Hematopoietic multipotent progenitor cell treated with erythropoietin and hydrocortisone succinate and interleukin-3 and kit ligand, for 8 days (in vitro differentiated cells): ENCODE data around the gene FAM98C.
"Not testable (repeated sequence)": the region's sequence is repeated elsewhere in the genome, so short reads cannot be mapped to it uniquely, and the experiment has no call there.

ENCODE experiments used
- DNase-seq: peaks from one replicate; pipeline ENCODE4 v3.0.0-alpha.2; 2015

Gene FAM98C

DNA sequence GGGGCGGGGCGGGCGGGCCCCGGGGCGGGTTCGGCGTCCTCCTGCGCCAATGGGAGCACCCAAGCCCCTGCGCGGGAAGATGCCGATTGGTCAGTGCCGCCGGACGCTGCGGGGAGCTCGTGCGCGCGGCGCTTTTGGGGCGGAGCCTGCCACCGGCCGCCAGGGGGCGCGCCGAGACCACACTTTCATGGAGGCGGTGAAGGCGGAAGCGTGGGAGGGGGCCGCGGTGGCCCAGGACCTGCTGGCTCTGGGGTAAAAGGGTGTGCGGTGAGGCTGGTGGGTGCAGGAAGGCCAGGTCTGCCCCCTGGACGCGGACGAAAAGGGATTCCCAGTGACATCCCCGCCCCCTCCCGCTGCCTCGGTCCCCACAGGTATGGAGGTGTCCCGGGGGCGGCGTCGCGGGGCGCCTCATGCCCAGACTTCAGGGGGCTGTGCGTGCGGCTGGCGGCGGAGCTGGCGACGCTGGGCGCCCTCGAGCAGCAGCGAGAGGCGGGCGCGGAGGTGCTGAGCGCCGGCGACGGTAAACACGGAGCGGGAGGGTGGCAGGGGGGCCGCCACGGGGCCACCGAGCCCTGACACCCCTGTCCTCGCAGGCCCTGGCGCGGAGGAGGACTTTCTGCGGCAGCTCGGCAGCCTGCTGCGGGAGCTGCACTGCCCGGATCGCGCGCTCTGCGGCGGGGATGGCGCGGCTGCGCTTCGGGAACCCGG is at the start of gene FAM98C:
Gene FAM98C (plus strand): TSS at position 127 of the 708 bp plus-strand sequence. CDS start 61 bp downstream, at position 188.
- peak; percentile 95 for DNase-seq

DNA sequence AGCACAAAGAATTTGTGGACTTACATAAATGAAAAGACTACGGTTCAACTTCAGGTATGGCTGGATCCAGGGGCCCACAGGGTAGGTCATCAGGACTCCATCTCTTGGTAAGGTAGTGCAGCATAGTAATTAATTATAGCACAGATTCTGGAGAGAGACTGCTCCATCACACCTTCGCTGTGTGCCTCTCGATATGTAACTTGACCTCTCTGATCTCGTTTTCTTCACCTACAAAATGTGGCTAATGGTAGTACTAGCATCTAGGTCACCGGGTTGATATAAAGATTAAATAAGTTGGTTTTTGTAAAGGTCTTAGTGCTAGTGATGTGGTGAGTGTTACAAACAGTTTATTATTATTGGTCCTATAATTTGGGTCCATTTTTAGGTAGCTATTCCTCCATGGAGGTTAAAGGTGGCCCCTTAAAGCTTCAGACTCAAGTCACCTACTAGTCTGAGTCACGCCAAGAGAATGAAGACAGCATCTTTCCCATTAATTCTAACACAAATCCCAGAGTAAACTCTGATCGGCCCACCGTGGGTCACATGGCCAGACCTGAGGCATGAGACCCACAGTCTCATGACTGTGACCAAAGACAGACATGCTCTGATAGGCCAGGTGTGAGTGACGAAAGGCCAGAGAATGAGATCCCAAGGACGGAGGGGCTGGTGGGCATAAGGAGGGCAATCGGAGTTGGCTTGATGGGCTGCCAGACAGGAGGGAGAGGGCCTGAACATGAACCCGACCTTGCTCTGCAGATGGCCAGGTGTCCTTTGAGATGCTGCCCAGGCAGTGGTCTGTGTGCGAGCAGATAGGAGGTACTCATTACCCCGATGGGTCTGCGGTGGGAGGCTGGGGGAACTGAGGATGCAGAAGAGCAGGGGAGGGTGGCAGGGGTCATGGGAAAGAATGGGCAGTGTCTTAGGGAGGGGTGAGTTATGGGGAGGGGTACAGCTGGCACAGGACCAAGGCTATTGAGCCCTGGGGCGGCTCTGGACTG is 46.9 kb upstream of the FAM98C start:
- no peak for DNase-seq

DNA sequence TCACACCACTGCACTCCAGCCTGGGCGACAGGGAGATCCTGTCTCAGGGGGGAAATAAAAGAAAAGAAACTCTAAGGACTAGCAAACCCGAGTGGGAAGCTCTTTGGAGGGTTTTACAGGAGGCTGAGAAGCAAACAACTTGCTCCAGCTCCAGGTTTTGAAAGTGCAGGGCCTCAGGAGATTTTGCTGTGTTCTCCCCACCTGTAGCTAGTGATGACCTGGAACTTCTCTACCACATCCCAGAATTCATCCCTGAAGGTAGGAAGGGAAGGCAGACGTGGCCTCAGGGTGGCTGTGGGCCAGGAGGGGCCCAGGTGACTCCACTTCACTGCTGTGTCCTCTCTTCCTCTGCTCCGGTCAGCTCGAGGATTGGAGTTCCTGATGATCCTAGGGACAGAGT is 44.8 kb upstream of the FAM98C start:
- no peak for DNase-seq

DNA sequence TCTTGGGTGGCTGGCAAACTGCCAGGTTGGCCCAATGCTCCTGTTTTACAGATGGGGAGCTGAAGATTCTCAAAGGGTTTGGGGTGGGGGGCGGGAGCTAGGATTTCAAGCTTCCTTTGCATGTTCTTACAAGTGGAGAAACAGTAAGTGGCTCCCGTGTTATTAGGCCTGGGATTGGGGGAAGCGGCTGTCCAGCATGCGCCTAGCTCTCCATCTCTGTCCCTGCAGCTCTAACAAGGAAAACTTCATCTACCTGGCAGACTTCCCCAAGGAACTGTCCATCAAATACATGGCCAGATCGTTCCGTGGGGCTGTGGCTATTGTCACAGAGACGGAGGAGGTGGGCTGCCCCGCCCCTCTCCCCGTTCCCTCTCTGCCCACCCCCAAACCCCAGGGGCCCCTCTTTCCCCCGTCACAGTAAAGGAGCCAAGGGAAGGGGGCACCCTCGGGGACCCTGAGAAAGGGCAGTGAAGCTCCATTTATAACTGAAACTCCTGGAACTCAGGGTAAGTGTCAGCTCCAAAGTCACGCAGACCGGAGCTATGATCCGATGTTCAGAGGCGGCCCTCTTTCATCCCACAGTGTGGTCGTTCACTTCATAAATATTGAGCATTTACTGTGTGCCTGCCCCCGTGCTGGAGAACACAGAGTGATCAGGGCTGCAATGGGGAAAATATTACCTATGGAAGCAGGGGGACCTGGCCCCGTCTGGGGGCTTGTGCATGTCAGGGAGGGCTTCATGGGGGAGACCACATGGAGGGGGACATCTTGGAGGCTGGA is 43.5 kb upstream of the FAM98C start:
- no peak for DNase-seq

DNA sequence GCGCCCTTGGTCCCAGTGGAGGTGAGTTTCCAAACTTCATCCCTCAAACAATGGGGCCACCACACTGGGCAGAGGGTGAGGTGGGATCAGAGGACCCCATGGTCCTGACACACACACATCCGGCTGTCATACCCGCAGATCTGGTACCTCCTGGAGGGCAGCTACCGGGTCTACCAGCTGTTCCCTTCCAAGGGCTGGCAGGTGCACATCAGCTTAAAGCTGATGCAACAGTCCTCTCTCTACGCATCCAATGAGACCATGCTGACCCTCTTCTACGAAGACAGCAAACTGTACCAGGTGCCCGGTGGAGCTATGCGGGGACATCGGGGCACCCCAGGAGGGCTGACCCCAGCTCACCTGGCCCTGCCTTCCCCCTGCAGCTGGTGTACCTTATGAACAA is 42.5 kb upstream of the FAM98C start:
- DNase-seq: no peak

DNA sequence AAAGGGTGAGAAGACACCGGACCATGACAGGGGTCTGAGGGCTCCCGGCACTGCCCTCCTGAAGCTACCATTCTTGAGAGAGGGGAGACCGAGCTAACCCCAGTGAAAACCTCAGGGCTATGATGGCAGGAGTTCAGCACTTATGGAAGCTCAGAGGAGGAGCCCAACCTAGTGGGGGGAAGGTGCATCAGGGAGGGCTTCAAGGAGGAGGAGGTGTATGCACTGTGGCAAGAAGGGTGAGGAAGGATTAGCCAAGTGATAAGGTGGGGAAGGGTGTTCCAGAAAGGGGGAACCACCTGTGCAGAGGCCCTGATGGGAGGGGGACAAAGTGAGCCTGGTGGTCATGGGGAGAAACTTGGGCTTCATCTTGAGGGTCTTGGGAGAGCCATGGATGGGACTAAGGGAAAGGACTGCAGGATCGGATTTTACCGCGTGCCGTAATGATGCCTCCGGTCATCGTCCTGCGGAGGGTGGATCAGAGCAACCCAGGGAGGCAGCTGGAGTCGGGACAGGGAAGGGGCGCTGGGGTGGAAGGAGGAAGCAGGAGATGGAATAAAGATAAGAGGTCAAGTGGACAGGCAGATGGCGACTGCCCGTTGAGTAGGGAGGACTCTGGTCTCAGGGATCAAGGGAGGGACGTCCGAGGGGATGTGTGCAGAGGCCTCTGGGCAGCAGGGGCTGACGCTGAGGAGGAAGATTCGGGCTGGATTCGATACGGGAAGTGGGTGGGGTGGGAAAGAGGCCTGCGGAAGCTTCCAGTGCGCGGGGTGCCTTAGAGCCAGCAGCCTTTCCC is 41.9 kb upstream of the FAM98C start:
- no peak for DNase-seq

DNA sequence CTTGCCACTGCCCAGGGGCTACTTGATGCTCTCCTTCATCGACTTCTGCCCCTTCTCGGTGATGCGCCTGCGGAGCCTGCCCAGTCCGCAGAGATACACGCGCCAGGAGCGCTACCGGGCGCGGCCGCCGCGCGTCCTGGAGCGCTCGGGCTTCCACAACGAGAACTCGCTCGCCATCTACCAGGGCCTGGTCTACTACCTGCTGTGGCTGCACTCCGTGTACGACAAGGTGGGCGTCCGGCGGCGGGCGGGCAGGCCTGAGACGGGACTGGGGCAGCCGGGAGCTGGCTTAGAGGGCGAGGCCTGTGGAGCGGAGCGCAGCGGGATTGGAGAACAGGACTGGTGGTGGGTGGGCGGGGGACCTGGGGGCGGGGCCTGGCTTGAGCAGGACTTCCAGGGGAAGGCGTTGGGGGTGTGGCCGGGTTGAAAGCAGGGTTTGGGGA is 41.2 kb upstream of the FAM98C start:
- peak; percentile 72 for DNase-seq

DNA sequence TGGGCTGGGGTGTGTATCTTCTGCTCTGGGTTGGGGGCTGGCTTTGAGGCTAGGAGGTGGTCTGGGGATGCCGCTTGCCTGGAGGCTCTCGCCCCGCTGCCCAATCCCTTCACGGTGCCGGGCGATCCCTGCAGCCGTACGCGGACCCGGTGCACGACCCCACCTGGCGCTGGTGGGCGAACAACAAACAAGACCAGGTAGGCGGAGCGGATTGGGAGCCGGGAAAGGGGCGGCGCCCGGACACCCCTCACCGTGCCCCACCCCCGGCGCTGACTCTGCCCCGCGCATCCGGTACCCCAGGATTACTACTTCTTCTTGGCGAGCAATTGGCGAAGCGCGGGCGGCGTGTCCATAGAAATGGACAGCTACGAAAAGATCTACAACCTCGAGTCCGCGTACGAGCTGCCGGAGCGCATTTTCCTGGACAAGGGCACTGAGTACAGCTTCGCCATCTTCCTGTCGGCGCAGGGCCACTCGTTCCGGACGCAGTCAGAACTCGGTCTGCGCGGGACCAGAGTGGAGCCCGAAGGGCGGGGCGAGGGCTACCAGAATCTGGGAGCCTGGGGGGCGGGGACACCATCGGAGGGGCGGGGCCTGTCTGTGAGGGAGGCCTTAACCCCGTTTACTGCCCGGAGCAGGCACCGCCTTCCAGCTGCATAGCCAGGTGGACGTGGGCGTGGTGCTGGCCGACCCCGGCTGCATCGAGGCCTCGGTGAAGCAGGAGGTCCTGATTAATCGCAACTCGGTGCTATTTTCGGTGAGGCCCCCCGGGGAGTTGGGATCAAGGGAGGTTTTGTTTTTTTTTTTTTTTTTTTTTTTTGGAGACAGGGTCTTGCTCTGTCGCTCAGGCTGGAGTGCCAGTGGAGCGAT is 40.6 kb upstream of the FAM98C start:
- peak; percentile 79 for DNase-seq

DNA sequence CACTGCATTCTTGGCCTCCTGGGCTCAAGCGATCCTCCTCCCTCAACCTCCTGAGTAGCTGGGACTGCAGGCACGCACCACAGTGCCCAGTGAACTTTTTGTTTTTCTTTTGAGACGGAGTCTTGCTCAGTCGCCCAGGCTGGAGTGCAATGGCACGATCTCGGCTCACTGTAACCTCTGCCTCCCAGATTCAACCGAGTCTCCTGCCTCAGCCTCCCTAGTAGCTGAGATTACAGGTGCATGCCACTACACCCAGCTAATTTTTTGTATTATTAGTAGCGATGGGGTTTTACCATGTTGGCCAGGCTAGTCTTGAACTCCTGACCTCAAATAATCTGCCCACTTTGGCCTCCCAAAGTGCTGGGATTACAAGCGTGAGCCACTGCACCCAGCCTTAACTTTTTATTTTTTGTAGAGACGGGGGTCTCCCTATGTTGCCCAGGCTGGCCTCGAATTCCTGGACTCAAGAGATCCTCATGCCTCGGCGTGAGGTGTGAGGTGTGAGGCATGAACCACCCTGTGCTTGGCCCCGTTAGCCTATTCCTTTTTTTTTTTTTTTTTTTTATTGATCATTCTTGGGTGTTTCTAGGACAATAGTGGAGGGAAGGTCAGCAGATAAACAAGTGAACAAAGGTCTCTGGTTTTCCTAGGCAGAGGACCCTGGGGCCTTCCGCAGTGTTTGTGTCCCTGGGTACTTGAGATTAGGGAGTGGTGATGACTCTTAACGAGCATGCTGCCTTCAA is 39.8 kb upstream of the FAM98C start:
- DNase-seq: not testable (repeated sequence)

DNA sequence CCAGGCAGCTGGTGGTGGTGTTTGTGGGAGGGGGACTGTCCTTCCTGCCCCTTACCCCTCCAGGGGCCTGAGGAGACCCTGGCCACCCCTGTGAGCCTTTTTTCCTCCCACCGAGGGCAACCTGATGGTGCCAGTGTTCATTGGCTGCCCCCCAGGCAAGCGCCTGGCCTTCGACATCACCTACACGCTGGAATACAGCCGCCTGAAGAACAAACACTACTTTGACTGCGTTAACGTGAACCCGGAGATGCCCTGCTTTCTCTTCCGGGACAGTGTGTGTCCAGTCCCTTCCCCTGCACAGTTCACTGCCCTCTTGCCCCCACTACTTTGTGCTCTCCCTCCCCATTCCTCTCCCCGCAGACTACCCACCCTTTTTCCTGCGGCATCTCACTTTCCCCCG is 35.9 kb upstream of the FAM98C start:
- DNase-seq: no peak

DNA sequence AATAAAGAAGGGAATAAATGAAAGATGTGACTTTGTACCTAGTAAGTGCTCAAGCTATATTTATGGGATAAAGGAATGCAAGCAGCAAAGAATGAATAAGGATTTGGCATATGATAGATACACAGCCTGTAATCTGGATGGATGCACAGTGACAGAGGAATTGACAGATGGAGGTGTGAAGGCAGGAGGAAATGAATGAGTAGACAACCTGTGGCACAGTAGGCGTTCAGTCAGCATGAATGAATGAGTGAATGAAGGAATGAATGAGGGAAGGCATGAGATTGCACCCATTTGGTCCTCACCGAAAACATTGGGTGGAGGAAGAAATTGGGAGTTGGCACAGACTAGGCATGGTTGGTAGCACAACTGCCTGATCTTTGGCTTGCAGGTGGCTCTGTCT is 33.3 kb upstream of the FAM98C start:
- no peak for DNase-seq

DNA sequence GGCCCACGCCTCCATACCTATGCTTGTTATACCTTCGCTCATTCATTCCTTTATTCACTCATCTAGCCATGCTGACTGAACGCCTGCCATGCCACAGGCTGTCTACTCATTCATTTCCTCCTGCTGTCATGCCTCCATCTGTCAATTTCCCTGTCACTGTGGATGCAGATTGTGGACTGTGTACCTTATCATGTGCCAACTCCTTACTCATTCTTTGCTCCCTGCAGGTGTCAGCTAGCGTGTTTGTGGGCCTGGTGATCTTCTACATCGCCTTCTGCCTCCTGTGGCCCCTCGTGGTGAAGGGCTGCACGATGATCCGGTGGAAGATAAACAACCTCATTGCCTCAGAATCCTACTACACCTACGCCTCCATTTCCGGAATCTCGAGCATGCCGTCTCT is 32.6 kb upstream of the FAM98C start:
- no peak for DNase-seq

DNA sequence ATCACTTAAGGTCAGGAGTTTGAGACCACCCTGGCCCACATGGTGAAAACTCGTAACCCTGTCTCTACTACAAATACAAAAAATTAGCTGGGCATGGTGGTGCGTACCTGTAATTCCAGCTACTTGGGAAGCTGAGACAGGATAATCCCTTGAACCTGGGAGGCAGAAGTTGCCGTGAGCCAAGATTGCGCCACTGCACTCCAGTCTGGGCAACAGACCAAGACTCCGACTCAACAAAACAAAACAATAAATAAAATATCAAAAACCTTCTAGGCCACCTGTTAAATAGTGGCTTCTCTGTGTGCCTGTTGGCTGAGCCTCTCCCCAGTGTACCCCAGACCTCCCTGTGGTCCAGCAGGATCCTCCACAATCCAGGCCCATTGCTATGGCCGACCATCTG is 31.8 kb upstream of the FAM98C start:
- no peak for DNase-seq

DNA sequence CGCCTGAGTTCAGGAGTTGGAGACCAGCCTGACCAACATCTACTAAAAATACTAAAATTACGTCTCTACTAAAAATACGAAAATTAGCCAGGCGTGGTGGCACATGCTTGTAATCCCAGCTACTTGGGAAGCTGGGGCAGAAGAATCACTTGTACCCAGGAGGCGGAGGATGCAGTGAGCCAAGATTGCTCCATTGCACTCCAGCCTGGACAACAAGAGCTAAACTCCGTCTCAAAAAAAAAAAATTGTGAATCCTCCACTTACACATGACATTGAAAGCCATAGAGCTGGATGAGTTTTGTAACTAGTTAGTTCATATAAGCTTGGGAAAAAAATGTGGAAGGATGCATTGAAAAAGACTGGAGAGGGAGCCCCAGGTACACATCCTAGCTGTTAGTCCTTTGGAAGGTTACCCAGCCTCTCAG is 29.0 kb upstream of the FAM98C start:
- no peak for DNase-seq

DNA sequence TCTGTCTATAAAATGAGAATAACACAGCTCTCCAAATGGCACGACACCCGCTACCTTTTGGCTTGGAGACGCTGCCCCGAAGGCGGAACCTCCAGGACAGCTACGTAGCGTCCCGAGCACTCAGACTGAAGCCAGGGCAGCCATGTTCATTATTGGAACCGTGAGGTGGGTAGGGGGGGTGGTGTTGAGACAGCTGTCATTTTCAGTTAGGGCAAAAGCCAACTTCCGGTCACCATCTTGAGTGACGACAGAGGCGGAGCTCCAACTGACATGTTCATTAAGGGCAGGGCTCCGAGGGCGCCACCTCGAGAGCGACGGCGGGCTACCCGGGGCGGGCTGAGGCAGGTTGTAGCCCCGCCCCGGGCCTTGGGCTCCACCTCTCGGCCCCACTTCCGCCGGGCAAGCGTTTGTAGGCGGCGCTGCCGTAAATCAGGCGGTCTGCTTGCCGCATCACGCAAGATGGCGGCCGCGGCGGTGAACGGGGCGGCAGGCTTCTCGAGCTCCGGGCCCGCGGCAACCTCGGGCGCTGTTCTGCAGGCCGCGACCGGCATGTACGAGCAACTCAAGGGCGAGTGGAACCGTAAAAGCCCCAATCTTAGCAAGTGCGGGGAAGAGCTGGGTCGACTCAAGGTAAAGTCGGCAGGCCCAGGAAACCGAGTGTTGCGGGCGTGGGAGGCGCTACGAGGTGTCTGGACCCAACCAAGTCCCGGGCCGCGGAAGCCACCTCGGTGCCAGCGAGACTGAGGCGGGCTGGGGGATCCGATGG is 28.4 kb upstream of the FAM98C start, which contains the start of gene PSMD8:
Gene PSMD8 (plus strand): TSS at position 240 of the 766 bp plus-strand sequence. CDS start 31 bp downstream, at position 271.
- DNase-seq: peak; percentile 100

DNA sequence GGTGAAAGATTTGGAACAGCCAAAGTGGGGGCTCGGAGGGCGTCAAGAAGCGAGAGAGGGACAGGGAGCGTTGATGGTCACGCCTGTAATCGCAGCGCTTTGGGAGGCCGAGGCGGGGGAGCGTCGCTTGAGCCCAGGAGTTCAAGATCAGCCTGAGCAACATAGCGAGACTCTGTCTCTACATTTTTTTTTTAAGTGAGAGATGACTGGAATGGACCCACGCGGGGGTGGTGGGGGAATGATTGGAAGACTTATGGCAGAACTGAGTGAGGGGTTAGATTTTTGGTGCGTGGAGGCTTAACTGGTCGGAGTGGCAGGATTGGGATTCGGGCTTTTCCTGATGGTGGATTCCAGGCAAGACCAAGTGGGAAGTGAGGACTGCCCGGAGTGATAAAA is 27.8 kb upstream of the FAM98C start:
- DNase-seq: no peak

DNA sequence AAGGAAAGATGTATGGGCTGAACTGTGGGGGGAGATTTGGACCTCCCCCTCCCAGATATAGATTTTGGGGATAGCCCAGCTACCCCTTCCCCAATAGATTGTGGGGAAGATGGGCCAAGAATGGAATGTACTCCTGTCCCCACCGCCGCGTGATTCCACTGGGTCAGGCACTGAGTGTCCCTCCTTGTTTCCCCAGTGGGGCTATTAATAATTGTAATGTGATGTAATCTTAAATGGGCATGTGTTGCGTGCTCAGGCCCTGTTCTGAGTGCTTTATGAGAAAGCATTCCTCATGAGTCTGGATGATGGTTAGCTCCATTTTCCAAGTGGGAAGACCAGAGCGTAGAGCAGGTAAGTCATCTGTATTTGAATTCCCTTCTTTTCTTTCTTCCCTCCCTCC is 27.1 kb upstream of the FAM98C start:
- no peak for DNase-seq

DNA sequence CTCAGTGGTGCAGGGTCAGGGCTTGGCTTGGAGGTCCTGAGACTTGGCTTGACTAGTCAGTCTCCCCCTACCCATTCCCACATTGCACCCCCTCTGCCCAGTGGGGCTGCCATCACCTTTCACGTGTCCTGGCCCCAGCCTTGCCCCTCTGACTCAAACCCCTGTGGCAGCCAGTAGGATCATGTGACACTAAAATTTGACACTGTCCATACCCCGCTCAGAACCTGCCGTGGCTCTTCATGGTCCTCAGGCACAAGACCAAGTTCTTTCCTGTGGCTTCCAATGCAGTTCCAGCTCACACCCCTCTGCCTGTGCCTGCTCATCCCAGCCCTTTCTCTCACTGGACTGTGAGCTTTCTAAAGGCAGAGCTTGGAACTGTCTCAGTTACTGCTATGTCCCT is 26.3 kb upstream of the FAM98C start:
- no peak for DNase-seq

DNA sequence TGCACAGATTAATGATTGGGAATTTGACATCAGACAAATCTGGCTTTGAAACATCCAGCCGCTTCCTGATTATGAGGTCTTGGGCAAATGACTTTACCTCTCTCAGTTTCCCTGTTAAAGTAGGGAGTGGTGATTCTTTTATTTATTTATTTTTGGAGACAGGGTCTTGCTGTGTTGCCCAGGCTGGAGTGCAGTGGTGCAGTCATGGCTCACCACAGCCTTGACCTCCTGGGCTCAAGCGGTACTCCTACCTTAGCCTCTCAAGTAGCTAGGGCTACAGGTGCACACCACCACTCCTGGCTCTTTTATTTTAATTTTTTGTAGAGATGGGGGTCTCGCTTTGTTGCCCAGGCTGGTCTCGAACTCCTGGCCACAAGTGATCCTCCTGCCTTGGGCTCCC is 25.8 kb upstream of the FAM98C start:
- no peak for DNase-seq

DNA sequence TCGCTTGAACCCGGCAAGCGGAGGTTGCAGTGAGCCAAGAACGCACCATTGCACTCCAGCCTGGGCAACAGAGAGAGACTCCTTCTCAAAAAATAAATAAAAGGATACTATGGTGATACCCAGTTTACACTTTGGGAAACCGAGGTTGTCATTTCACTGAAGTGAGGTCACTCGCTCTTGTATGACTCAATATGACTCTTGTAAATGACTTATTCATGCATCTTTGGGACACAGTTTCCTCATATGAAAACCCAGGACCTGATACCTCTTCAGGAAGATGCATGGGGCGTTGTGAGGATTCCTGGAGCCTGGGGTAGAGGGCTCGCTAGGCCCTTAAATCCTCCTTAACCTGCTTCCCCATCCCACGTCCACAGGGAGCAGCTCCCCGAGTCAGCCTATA is 24.0 kb upstream of the FAM98C start:
- DNase-seq: no peak
